NCI-H187 (cell line): ENCODE measurements around the gene CCDC24.

Experiments used
- DNase-seq, 2 experiments: peaks; one replicate each; lab custom pipeline; 2025; lab: John Stamatoyannopoulos, UW

The CCDC24 gene

GRCh38 chr1:43963006-43963405 lies 28.4 kb upstream of the CCDC24 start:
- DNase-seq: no peak

GRCh38 chr1:43963890-43964289 lies 27.5 kb upstream of the CCDC24 start:
- no peak for DNase-seq

- DNase-seq: no peak
Observed at GRCh38 chr1:43965316-43965715, 26.1 kb upstream of the CCDC24 start.

GRCh38 chr1:43968348-43968948 lies 23.0 kb upstream of the CCDC24 start:
- DNase-seq: no peak

- no peak for DNase-seq
Observed at GRCh38 chr1:43969416-43969745, 22.0 kb upstream of the CCDC24 start.

GRCh38 chr1:43969746-43970466 lies 21.5 kb upstream of the CCDC24 start, which contains the start of gene DPH2:
TSS of gene DPH2 (plus strand) at chr1:43970010. CDS start at chr1:43970176, 166 bp downstream.
- DNase-seq: peak; percentile 79 to 94

GRCh38 chr1:43970502-43970901 lies 20.9 kb upstream of the CCDC24 start:
- DNase-seq: no peak

GRCh38 chr1:43970911-43971310 lies 20.5 kb upstream of the CCDC24 start:
- no peak for DNase-seq

GRCh38 chr1:43971336-43971980 lies 19.9 kb upstream of the CCDC24 start:
- DNase-seq: no peak

- DNase-seq: no peak
Observed at GRCh38 chr1:43973981-43974442, 17.4 kb upstream of the CCDC24 start.

- DNase-seq: peak; percentile 63 to 91
Observed at GRCh38 chr1:43974443-43975248, 16.8 kb upstream of the CCDC24 start, which contains the start of gene ATP6V0B. TSS of gene ATP6V0B (plus strand) at chr1:43974960. CDS start at chr1:43975041, 81 bp downstream.

- no peak for DNase-seq
Observed at GRCh38 chr1:43975249-43975961, 16.0 kb upstream of the CCDC24 start.

- DNase-seq: no peak
Observed at GRCh38 chr1:43976045-43976444, 15.4 kb upstream of the CCDC24 start.

GRCh38 chr1:43976890-43977289 lies 14.5 kb upstream of the CCDC24 start:
- no peak for DNase-seq

- no peak for DNase-seq
Observed at GRCh38 chr1:43977376-43978263, 13.8 kb upstream of the CCDC24 start.

- no peak for DNase-seq
Observed at GRCh38 chr1:43978264-43978550, 13.2 kb upstream of the CCDC24 start.

GRCh38 chr1:43978551-43979260 lies 12.7 kb upstream of the CCDC24 start, which contains the start of gene B4GALT2:
TSS of gene B4GALT2 (plus strand) at chr1:43979210. CDS start at chr1:43981161, 1,951 bp downstream.
- DNase-seq: no peak

- DNase-seq: no peak
Observed at GRCh38 chr1:43979261-43979527, 12.2 kb upstream of the CCDC24 start.

GRCh38 chr1:43979528-43980254 lies 11.7 kb upstream of the CCDC24 start:
- no peak for DNase-seq
